CD14-positive monocyte (primary cell): ENCODE measurements around the gene ETFDH. TPM values are rescaled to one million over a fixed set of nuclear protein-coding genes. Genes with fewer than 3 reads are reported as not detected.

Source experiments
- DNase-seq, 3 donors: peaks; one replicate each; pipeline ENCODE4 v3.0.0-alpha.2; 2011 to 2022
- H2AFZ ChIP-seq: 2 replicates; pipeline ENCODE4 v1.6.0; 2012; ENCODE audit warnings: mild to moderate bottlenecking, low read depth, low read length, inconsistent platforms; ENCODE audit not compliant: insufficient read depth, poor library complexity, severe bottlenecking
- H3K27ac ChIP-seq, 2 donors: 1 replicate in 1 of 2; 2 replicates in 1 of 2; pipeline ENCODE4 v1.5.1; 2012 to 2013; ENCODE audit warnings: low read length in 2 of 2, control low read depth in 1 of 2, inconsistent platforms in 1 of 2, low read depth in 1 of 2, mild to moderate bottlenecking in 1 of 2
- H3K27me3 ChIP-seq, 2 donors: one replicate each; pipeline versions ENCODE4 v1.6.0 to v1.6.1; 2011 to 2013; ENCODE audit warnings: low read length in 2 of 2; ENCODE audit not compliant: control insufficient read depth in 2 of 2, insufficient read depth in 2 of 2
- H3K36me3 ChIP-seq, 2 donors: replicated peaks in 1 of 2; 1 replicate in 1 of 2; 2 replicates in 1 of 2; pipeline versions ENCODE4 v1.5.1 to v1.6.1; 2012 to 2013; ENCODE audit warnings: low read length in 2 of 2, control low read depth in 1 of 2, inconsistent platforms in 1 of 2, mild to moderate bottlenecking in 1 of 2; ENCODE audit not compliant: insufficient read depth in 2 of 2, control insufficient read depth in 1 of 2
- H3K4me1 ChIP-seq, 2 donors: 1 replicate in 1 of 2; 2 replicates in 1 of 2; pipeline versions ENCODE4 v1.5.1 to v1.6.1; 2012 to 2013; ENCODE audit warnings: low read length in 2 of 2, control low read depth in 1 of 2, inconsistent platforms in 1 of 2, mild to moderate bottlenecking in 1 of 2, moderate library complexity in 1 of 2; ENCODE audit not compliant: insufficient read depth in 2 of 2, control insufficient read depth in 1 of 2
- H3K4me2 ChIP-seq: replicated peaks from 2 replicates; pipeline ENCODE3; 2012; ENCODE audit warnings: low read length, moderate library complexity, mild to moderate bottlenecking; ENCODE audit not compliant: poor library complexity, severe bottlenecking; ENCODE audit errors: extremely low read depth
- H3K4me3 ChIP-seq, 3 experiments: fragments of 200-600 bp in 1 of 3; sonication (generic) in 1 of 3; replicated peaks in 1 of 3; 1 replicate in 2 of 3; 2 replicates in 1 of 3; pipeline ENCODE4 v1.5.1; 2011 to 2013; ENCODE audit warnings: low read length in 3 of 3, mild to moderate bottlenecking in 3 of 3, control low read depth in 2 of 3, low read depth in 2 of 3, inconsistent platforms in 1 of 3, moderate library complexity in 1 of 3
- H3K79me2 ChIP-seq: 2 replicates; pipeline ENCODE4 v1.6.0; 2012; ENCODE audit warnings: mild to moderate bottlenecking, control low read depth, inconsistent platforms, low read length, moderate library complexity; ENCODE audit not compliant: insufficient read depth
- H3K9ac ChIP-seq: 2 replicates; pipeline ENCODE4 v1.6.0; 2017; ENCODE audit warnings: low read length, mild to moderate bottlenecking; ENCODE audit not compliant: insufficient read depth, poor library complexity, severe bottlenecking
- H3K9me3 ChIP-seq, 2 donors: replicated peaks in 1 of 2; 1 replicate in 1 of 2; 2 replicates in 1 of 2; pipeline versions ENCODE4 v1.5.1 to v1.6.1; 2012 to 2013; ENCODE audit warnings: low read length in 2 of 2, control low read depth in 1 of 2; ENCODE audit not compliant: control insufficient read depth in 1 of 2, insufficient read depth in 1 of 2
- H4K20me1 ChIP-seq: 2 replicates; pipeline ENCODE4 v1.6.0; 2012; ENCODE audit warnings: mild to moderate bottlenecking, low read length, control low read depth, moderate library complexity; ENCODE audit not compliant: insufficient read depth
- H3K27ac Mint-ChIP-seq, 7 donors: one replicate each; pipeline ENCODE4 v1.8.0; 2020; ENCODE audit warnings: mild to moderate bottlenecking in 7 of 7, mixed read lengths in 7 of 7, moderate library complexity in 6 of 7, inconsistent platforms in 2 of 7
- H3K27me3 Mint-ChIP-seq, 3 donors: one replicate each; pipeline ENCODE4 v1.8.0; 2021 to 2022; ENCODE audit warnings: low read depth in 3 of 3, mild to moderate bottlenecking in 3 of 3, mixed read lengths in 3 of 3, moderate library complexity in 3 of 3, inconsistent platforms in 1 of 3
- H3K36me3 Mint-ChIP-seq, 2 donors: one replicate each; pipeline ENCODE4 v1.8.0; 2020; ENCODE audit warnings: mixed read lengths in 2 of 2, inconsistent platforms in 1 of 2, mild to moderate bottlenecking in 1 of 2
- H3K4me1 Mint-ChIP-seq: one replicate; pipeline ENCODE4 v1.8.0; 2020; ENCODE audit warnings: mild to moderate bottlenecking, mixed read lengths
- H3K4me3 Mint-ChIP-seq, 2 donors: one replicate each; pipeline ENCODE4 v1.8.0; 2020; ENCODE audit warnings: mild to moderate bottlenecking in 2 of 2, mixed read lengths in 2 of 2, moderate library complexity in 1 of 2
- H3K9me3 Mint-ChIP-seq, 7 donors: one replicate each; pipeline ENCODE4 v1.8.0; 2020 to 2022; ENCODE audit warnings: mixed read lengths in 7 of 7, mild to moderate bottlenecking in 6 of 7, moderate library complexity in 6 of 7, inconsistent platforms in 2 of 7
- WGBS: methylation state at CpG from one replicate; pipeline ENCODE4 v1.1.5; 2013; ENCODE audit warnings: missing lambda C conversion rate; ENCODE audit not compliant: insufficient coverage; 5-methylcytosine and 5-hydroxymethylcytosine counted together
- intact Hi-C, 2 donors: fragments of 100-400 bp; cut with micrococcal nuclease; formaldehyde crosslinking; loops; one replicate each; pipeline versions ENCODE4 v1.15.0 to v1.15.1; 2023
- polyA plus RNA-seq, 3 donors: library from polyadenylated mRNA; depleted of rRNA in 1 of 3; unstranded in 2 of 3; stranded (reverse) in 1 of 3; fragments of 300-500 nt in 2 of 3; fragments of >200 nt in 1 of 3; fragmentation: Illumina TruSeq in 2 of 3; gene quantifications; 1 replicate in 2 of 3; 2 replicates in 1 of 3; pipeline ENCODE4 v1.2.3, GENCODE V29; 2012 to 2021
- TF ChIP-seq, protein P1 (sequence below): fragments of 200-600 bp; IDR thresholded peaks from one replicate; pipeline ENCODE4 v1.8.0; 2022; ENCODE audit warnings: antibody characterized with exemption, mild to moderate bottlenecking

Gene ETFDH
- polyA plus RNA-seq, 3 donors = 11.9 to 17.8 (median 16.8) TPM

DNA sequence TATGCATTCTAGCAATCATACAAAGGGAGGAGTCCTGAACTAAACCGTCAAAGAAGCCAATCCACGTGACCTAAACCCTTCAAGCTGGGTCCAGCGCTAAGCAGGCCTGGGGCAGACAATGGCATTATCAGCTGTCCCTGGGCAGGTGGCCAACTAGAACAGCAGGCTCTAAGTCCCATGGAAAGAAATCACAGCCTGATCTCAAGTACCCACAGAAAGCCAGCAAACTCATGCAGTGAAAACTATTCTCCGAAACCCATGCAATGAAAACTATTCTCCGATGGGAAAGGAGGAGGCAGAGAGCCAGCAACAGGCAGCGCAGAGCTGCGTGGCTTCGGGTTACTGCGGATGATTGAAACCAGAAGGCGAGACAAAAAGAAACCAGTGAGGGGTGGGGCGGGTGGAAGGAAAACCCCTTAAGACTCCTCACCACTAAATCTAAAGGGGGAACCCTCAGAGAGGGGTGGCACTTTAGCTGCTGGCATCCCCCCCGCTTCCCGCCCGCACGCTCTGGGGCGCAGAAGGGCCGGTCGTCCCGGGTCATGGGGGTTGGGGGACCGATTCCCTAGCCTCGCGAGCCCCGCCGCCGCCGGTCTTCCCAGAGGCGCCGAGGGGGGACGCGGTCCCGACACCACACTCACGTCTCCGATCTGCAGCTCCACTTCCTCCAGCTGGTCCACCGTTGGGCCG is 976 bp upstream of the ETFDH start:
- intact Hi-C loops = loop anchor here (5.0 to 10.0 kb wide), 2 partner anchors 46 to 54 kb away; partner anchors contain the start of gene PPID (in 1 of the 2)
- H3K4me1 Mint-ChIP-seq = peaks cover 26% of the 10 kb centered on the region
- H3K4me1 ChIP-seq = peaks cover 20 to 32% of the 10 kb centered on the region in 2 donors
- H3K79me2 ChIP-seq = peaks cover 83% of the 10 kb centered on the region
- no peaks in the 10 kb centered on the region for H4K20me1 ChIP-seq
- H3K9ac ChIP-seq = peak overlapping the region; percentile 81
- H3K27ac ChIP-seq = peak overlapping the region; percentile 94 to 95
- H3K27ac Mint-ChIP-seq = peak overlapping the region; percentile 92 to 99 (median 97)
- peaks cover 3 to 4% of the 10 kb centered on the region in 2 donors for H3K36me3 Mint-ChIP-seq
- H3K9me3 ChIP-seq = no peaks in the 10 kb centered on the region
- DNase-seq = peak; percentile 13 to 51 (median 16)
- no peaks in the 10 kb centered on the region for H3K27me3 Mint-ChIP-seq
- peak overlapping the region; percentile 73 to 99 (median 98) for H3K4me3 ChIP-seq
- peak overlapping the region; percentile 98 for H2AFZ ChIP-seq
- peak overlapping the region; percentile 96 to 97 for H3K4me3 Mint-ChIP-seq
- TF ChIP-seq, protein P1, sequence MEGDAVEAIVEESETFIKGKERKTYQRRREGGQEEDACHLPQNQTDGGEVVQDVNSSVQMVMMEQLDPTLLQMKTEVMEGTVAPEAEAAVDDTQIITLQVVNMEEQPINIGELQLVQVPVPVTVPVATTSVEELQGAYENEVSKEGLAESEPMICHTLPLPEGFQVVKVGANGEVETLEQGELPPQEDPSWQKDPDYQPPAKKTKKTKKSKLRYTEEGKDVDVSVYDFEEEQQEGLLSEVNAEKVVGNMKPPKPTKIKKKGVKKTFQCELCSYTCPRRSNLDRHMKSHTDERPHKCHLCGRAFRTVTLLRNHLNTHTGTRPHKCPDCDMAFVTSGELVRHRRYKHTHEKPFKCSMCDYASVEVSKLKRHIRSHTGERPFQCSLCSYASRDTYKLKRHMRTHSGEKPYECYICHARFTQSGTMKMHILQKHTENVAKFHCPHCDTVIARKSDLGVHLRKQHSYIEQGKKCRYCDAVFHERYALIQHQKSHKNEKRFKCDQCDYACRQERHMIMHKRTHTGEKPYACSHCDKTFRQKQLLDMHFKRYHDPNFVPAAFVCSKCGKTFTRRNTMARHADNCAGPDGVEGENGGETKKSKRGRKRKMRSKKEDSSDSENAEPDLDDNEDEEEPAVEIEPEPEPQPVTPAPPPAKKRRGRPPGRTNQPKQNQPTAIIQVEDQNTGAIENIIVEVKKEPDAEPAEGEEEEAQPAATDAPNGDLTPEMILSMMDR = no peak
- peaks cover 0 to 6% of the 10 kb centered on the region in 2 donors for H3K36me3 ChIP-seq
- H3K4me2 ChIP-seq = peak overlapping the region; percentile 94
- H3K9me3 Mint-ChIP-seq = no peaks in the 10 kb centered on the region
- H3K27me3 ChIP-seq = no peaks in the 10 kb centered on the region
- 0% methylated on average over 23 of the region's 35 CpGs for WGBS

DNA sequence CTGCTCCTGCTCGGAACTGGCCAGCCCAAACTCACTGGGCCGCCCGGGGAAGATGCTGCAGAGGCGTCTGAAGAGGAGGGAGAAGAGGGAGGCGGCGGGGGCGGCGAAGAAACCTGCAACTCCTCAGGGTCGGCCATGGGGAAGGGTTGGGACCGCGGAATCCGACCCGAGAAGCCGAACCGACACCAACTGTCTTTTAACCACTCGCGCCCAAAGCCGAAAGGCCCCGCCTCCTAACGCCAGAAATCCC is 506 bp upstream of the ETFDH start, which contains the start of gene C4orf46:
C4orf46 (minus strand) TSS at position 223 of the 250 bp plus-strand sequence; CDS start at position 137, 86 bp downstream.
- Histone ChIP-seq H3K27ac (peak within 1 kb of the TSS; percentile 94 to 95), H3K27me3 (no peaks in the 10 kb centered on the region), H3K4me3 (peak within 1 kb of the TSS; percentile 73 to 99 (median 98)), H3K4me2 (peak within 1 kb of the TSS; percentile 94), H3K79me2 (peaks cover 81% of the 10 kb centered on the region), H4K20me1 (no peaks in the 10 kb centered on the region), H3K9ac (peak within 1 kb of the TSS; percentile 81), H3K9me3 (no peaks in the 10 kb centered on the region), H3K36me3 (peaks cover 0 to 6% of the 10 kb centered on the region in 2 donors), H2AFZ (peak within 1 kb of the TSS; percentile 98), H3K4me1 (peaks cover 20 to 32% of the 10 kb centered on the region in 2 donors)
- Mint-ChIP-seq H3K36me3 (peaks cover 2 to 3% of the 10 kb centered on the region in 2 donors), H3K9me3 (no peaks in the 10 kb centered on the region), H3K27me3 (no peaks in the 10 kb centered on the region), H3K4me1 (peaks cover 28% of the 10 kb centered on the region), H3K27ac (peak within 1 kb of the TSS; percentile 92 to 99 (median 97)), H3K4me3 (peak within 1 kb of the TSS; percentile 96 to 97)
- no peak for DNase-seq
- under 1% methylated on average over 18 of the region's 20 CpGs for WGBS
- TF ChIP-seq, protein P1 = no peak
- intact Hi-C loops = loop anchor here (5.0 to 10.0 kb wide), 2 partner anchors 46 to 53 kb away; partner anchors contain the start of gene PPID (in 1 of the 2)
